H9 (cell line): Measurements from ENCODE around the gene PPIP5K2. TPM values are rescaled to one million over a fixed set of nuclear protein-coding genes. Genes with fewer than 3 reads are reported as not detected.

Source experiments
- DNase-seq: peaks from one replicate; pipeline ENCODE4 v3.0.0-alpha.2; 2017
- H2AFZ ChIP-seq: one replicate; pipeline ENCODE4 v1.6.1; 2013; ENCODE audit warnings: mild to moderate bottlenecking, low read length, control low read depth, moderate library complexity
- H2AK5ac ChIP-seq: 2 replicates; pipeline ENCODE4 v1.6.1; 2013; ENCODE audit warnings: low read length, control low read depth, mixed read lengths; ENCODE audit not compliant: insufficient read length
- H2BK120ac ChIP-seq: one replicate; pipeline ENCODE4 v1.6.1; 2013; ENCODE audit warnings: low read depth, mild to moderate bottlenecking, low read length, control low read depth, inconsistent platforms; ENCODE audit not compliant: poor library complexity, severe bottlenecking
- H2BK12ac ChIP-seq: 2 replicates; pipeline ENCODE4 v1.6.1; 2013; ENCODE audit warnings: low read length, control low read depth, mixed read lengths, low read depth; ENCODE audit not compliant: insufficient read length
- H2BK15ac ChIP-seq: 2 replicates; pipeline ENCODE4 v1.6.1; 2013; ENCODE audit warnings: low read depth, low read length, control low read depth
- H2BK20ac ChIP-seq: one replicate; pipeline ENCODE4 v1.6.1; 2013; ENCODE audit warnings: low read depth, mild to moderate bottlenecking, low read length, control low read depth, inconsistent platforms; ENCODE audit not compliant: poor library complexity, severe bottlenecking
- H2BK5ac ChIP-seq: 2 replicates; pipeline ENCODE4 v1.6.1; 2013; ENCODE audit warnings: low read length, control low read depth, mixed read lengths; ENCODE audit not compliant: insufficient read length
- H3K14ac ChIP-seq: 2 replicates; pipeline ENCODE4 v1.6.1; 2013; ENCODE audit warnings: low read length, control low read depth; ENCODE audit not compliant: insufficient read depth
- H3K18ac ChIP-seq: 2 replicates; pipeline ENCODE4 v1.6.1; 2013; ENCODE audit warnings: low read depth, mild to moderate bottlenecking, mixed read lengths, low read length, control low read depth; ENCODE audit not compliant: insufficient read length
- H3K23ac ChIP-seq: 2 replicates; pipeline ENCODE4 v1.6.1; 2013; ENCODE audit warnings: low read length, control low read depth, mixed read lengths, low read depth; ENCODE audit not compliant: insufficient read length
- H3K23me2 ChIP-seq: 2 replicates; pipeline ENCODE4 v1.6.1; 2013; ENCODE audit warnings: low read depth, mild to moderate bottlenecking, mixed read lengths, low read length, control low read depth; ENCODE audit not compliant: insufficient read length, poor library complexity, severe bottlenecking
- H3K27ac ChIP-seq: 2 replicates; pipeline ENCODE4 v1.5.1; 2013; ENCODE audit warnings: low read length, control low read depth, mixed read lengths, low read depth; ENCODE audit not compliant: insufficient read length
- H3K27me3 ChIP-seq: 2 replicates; pipeline ENCODE4 v1.6.1; 2013; ENCODE audit warnings: low read length, control low read depth, inconsistent platforms; ENCODE audit not compliant: insufficient read depth
- H3K4ac ChIP-seq: 2 replicates; pipeline ENCODE4 v1.6.1; 2013; ENCODE audit warnings: low read depth, mild to moderate bottlenecking, control low read depth, inconsistent platforms, low read length, moderate library complexity
- H3K4me1 ChIP-seq: 2 replicates; pipeline ENCODE4 v1.6.1; 2013; ENCODE audit warnings: low read length, control low read depth, inconsistent platforms; ENCODE audit not compliant: insufficient read depth
- H3K4me2 ChIP-seq: 2 replicates; pipeline ENCODE4 v1.6.1; 2013; ENCODE audit warnings: low read length, control low read depth, mixed read lengths; ENCODE audit not compliant: insufficient read length, insufficient read depth
- H3K56ac ChIP-seq: 2 replicates; pipeline ENCODE4 v1.6.1; 2013; ENCODE audit warnings: low read depth, mild to moderate bottlenecking, mixed read lengths, low read length, control low read depth; ENCODE audit not compliant: insufficient read length
- H3K79me1 ChIP-seq: 2 replicates; pipeline ENCODE4 v1.6.1; 2013; ENCODE audit warnings: low read depth, mild to moderate bottlenecking, moderate library complexity, low read length, control low read depth, inconsistent platforms; ENCODE audit not compliant: insufficient read depth, poor library complexity, severe bottlenecking
- H3K79me2 ChIP-seq: 2 replicates; pipeline ENCODE4 v1.6.1; 2013; ENCODE audit warnings: low read length, control low read depth, inconsistent platforms; ENCODE audit not compliant: insufficient read depth
- H3K9ac ChIP-seq: 2 replicates; pipeline ENCODE4 v1.6.1; 2013; ENCODE audit warnings: low read length, control low read depth, mixed read lengths; ENCODE audit not compliant: insufficient read length; ENCODE audit errors: extremely low read depth
- H3K9me3 ChIP-seq: one replicate; pipeline ENCODE4 v1.6.1; 2013; ENCODE audit warnings: low read depth, low read length, inconsistent platforms; ENCODE audit not compliant: control insufficient read depth
- H3T11ph ChIP-seq: one replicate; pipeline ENCODE4 v1.6.1; 2013; ENCODE audit warnings: mild to moderate bottlenecking, low read length, control low read depth, inconsistent platforms
- H4K20me1 ChIP-seq: one replicate; pipeline ENCODE4 v1.6.1; 2013; ENCODE audit not compliant: control insufficient read depth, insufficient read length, insufficient read depth
- H4K5ac ChIP-seq: 2 replicates; pipeline ENCODE4 v1.6.1; 2013; ENCODE audit warnings: low read depth, mild to moderate bottlenecking, mixed read lengths, low read length, control low read depth; ENCODE audit not compliant: insufficient read length
- H4K8ac ChIP-seq: replicated peaks from 2 replicates; pipeline ENCODE4 v1.6.1; 2013; ENCODE audit warnings: low read length, control low read depth, mixed read lengths, low read depth; ENCODE audit not compliant: insufficient read length
- H4K91ac ChIP-seq: 2 replicates; pipeline ENCODE4 v1.6.1; 2013; ENCODE audit warnings: low read depth, mild to moderate bottlenecking, moderate library complexity, mixed read lengths, low read length, control low read depth; ENCODE audit not compliant: insufficient read length
- H3K27ac Mint-ChIP-seq, 3 experiments: 2 replicates in 2 of 3; 3 replicates in 1 of 3; pipeline ENCODE4 v1.8.0; 2020 to 2021; ENCODE audit warnings: mixed read lengths in 3 of 3, mild to moderate bottlenecking in 1 of 3, moderate library complexity in 1 of 3
- H3K27me3 Mint-ChIP-seq: 2 replicates; pipeline ENCODE4 v1.8.0; 2021; ENCODE audit warnings: low read depth, mild to moderate bottlenecking, moderate library complexity, mixed read lengths
- H3K36me3 Mint-ChIP-seq, 3 experiments: 2 replicates in 2 of 3; 3 replicates in 1 of 3; pipeline ENCODE4 v1.8.0; 2020 to 2021; ENCODE audit warnings: low read depth in 3 of 3, mixed read lengths in 3 of 3; ENCODE audit not compliant: insufficient read depth in 1 of 3
- H3K4me1 Mint-ChIP-seq, 2 experiments: 2 replicates each; pipeline ENCODE4 v1.8.0; 2020; ENCODE audit warnings: mixed read lengths in 2 of 2
- H3K4me3 Mint-ChIP-seq, 2 experiments: 2 replicates in 1 of 2; 3 replicates in 1 of 2; pipeline ENCODE4 v1.8.0; 2020 to 2021; ENCODE audit warnings: mild to moderate bottlenecking in 2 of 2, mixed read lengths in 2 of 2, moderate library complexity in 1 of 2
- H3K9me3 Mint-ChIP-seq, 2 experiments: 2 replicates in 1 of 2; 3 replicates in 1 of 2; pipeline ENCODE4 v1.8.0; 2020; ENCODE audit warnings: mild to moderate bottlenecking in 2 of 2, mixed read lengths in 2 of 2, moderate library complexity in 1 of 2
- WGBS: extraction: QIAGEN DNeasy Blood & Tissue Kit; methylation state at CpG from one replicate; pipeline ENCODE4 v1.1.7; 2013; ENCODE audit warnings: missing lambda C conversion rate, low lambda C conversion rate, mixed read lengths; ENCODE audit not compliant: insufficient read length; ENCODE audit errors: extremely low coverage; 5-methylcytosine and 5-hydroxymethylcytosine counted together
- total RNA-seq: library from RNA; stranded (reverse); gene quantifications from 2 replicates; pipeline ENCODE4 v1.2.1, GENCODE V29; 2021
- TF ChIP-seq, protein P1 (sequence below): fragments of 200-600 bp; sonication (generic); conservative IDR thresholded peaks from 3 replicates; pipeline ENCODE4 v1.8.0; 2021; ENCODE audit warnings: antibody characterized with exemption, mild to moderate bottlenecking

The PPIP5K2 gene
- total RNA-seq, 1 experiment from 2014 or later = 43.8 TPM

DNA sequence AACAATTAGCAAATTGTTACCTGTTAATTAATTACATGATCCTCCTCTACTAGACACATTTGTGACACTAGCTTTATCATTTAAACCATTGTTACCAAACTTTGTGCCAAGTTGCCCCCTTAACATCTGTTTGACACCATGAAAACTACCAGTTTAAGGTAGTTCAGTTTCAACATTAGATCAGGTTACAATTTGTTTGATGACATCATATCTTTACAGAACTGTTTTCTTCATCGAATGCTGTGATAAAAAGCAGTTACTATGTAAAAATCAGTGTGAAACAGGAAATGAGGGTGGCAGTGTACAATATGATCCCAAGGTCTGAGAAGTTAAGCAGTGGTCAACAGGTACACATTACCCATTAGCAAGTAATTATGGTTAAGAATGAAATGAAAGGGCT lies 17.9 kb upstream of the PPIP5K2 start:
- Histone ChIP-seq H4K8ac (no peak overlapping the region), H3K23ac (no peak overlapping the region), H2BK5ac (no peak overlapping the region), H3K4me2 (no peak overlapping the region), H3K79me2 (no peaks in the 10 kb centered on the region), H3K18ac (no peak overlapping the region), H2BK15ac (no peak overlapping the region), H2BK12ac (no peak overlapping the region), H3K56ac (no peak overlapping the region), H3K14ac (no peak overlapping the region), H2BK20ac (no peak overlapping the region), H4K5ac (no peak overlapping the region), H3K4ac (no peak overlapping the region), H3K4me1 (no peaks in the 10 kb centered on the region), H3T11ph (no peak overlapping the region), H3K27ac (no peak overlapping the region), H4K20me1 (no peaks in the 10 kb centered on the region), H3K27me3 (no peaks in the 10 kb centered on the region), H3K23me2 (no peaks in the 10 kb centered on the region), H3K9me3 (no peaks in the 10 kb centered on the region), H3K79me1 (no peaks in the 10 kb centered on the region), H4K91ac (no peak overlapping the region), H2BK120ac (no peak overlapping the region), H3K9ac (no peak overlapping the region), H2AFZ (no peak overlapping the region), H2AK5ac (no peak overlapping the region)
- Mint-ChIP-seq H3K9me3 (no peaks in the 10 kb centered on the region), H3K27me3 (no peaks in the 10 kb centered on the region), H3K4me3 (no peak overlapping the region), H3K27ac (no peak overlapping the region; a peak in 2 of 7 replicates), H3K4me1 (no peaks in the 10 kb centered on the region), H3K36me3 (peaks cover 0 to 11% (median 8%) of the 10 kb centered on the region in 3 experiments; a peak in 4 of 7 replicates)
- TF ChIP-seq, protein P1, sequence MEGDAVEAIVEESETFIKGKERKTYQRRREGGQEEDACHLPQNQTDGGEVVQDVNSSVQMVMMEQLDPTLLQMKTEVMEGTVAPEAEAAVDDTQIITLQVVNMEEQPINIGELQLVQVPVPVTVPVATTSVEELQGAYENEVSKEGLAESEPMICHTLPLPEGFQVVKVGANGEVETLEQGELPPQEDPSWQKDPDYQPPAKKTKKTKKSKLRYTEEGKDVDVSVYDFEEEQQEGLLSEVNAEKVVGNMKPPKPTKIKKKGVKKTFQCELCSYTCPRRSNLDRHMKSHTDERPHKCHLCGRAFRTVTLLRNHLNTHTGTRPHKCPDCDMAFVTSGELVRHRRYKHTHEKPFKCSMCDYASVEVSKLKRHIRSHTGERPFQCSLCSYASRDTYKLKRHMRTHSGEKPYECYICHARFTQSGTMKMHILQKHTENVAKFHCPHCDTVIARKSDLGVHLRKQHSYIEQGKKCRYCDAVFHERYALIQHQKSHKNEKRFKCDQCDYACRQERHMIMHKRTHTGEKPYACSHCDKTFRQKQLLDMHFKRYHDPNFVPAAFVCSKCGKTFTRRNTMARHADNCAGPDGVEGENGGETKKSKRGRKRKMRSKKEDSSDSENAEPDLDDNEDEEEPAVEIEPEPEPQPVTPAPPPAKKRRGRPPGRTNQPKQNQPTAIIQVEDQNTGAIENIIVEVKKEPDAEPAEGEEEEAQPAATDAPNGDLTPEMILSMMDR = no peak
- WGBS = no CpG with 5 or more reads among the region's 1 CpG
- DNase-seq = no peak
